Colonic mucosa (tissue), 4 donors: ENCODE results near the gene PLEKHN1. TPM values are rescaled to one million over a fixed set of nuclear protein-coding genes. Genes with fewer than 3 reads are reported as not detected.

ENCODE experiments used
- DNase-seq: peaks from one replicate; pipeline ENCODE4 v3.0.0-alpha.2; 2020
- H3K27ac ChIP-seq: fragments of 200-600 bp; one replicate; pipeline ENCODE4 v1.8.0; 2021
- H3K27me3 ChIP-seq: fragments of 200-600 bp; one replicate; pipeline ENCODE4 v1.8.0; 2021
- H3K36me3 ChIP-seq: fragments of 200-600 bp; one replicate; pipeline ENCODE4 v1.8.0; 2021
- H3K4me1 ChIP-seq: fragments of 200-600 bp; one replicate; pipeline ENCODE4 v1.8.0; 2021; ENCODE audit warnings: mild to moderate bottlenecking
- H3K4me3 ChIP-seq: fragments of 200-600 bp; one replicate; pipeline ENCODE4 v1.8.0; 2021
- H3K9ac ChIP-seq, 2 donors: one replicate each; pipeline ENCODE4 v1.7.0; 2013; ENCODE audit warnings: control low read depth in 2 of 2, low read depth in 2 of 2, low read length in 2 of 2
- H3K9me3 ChIP-seq: fragments of 200-600 bp; one replicate; pipeline ENCODE4 v1.8.0; 2021
- intact Hi-C: fragments of 100-400 bp; cut with DNase I; formaldehyde crosslinking; loops from one replicate; pipeline ENCODE4 v1.14.1; 2022
- total RNA-seq, 2 donors: library from RNA; stranded (reverse); fragmentation: NEBNext Ultra II Directional in 1 of 2; extraction: Animal tissue kit (Norgen Biotek cat#: 25700) in 1 of 2; gene quantifications; one replicate each; pipeline ENCODE4 v1.2.1, GENCODE V29; 2021
- TF ChIP-seq, protein P1 (sequence below): fragments of 200-600 bp; IDR thresholded peaks from one replicate; pipeline ENCODE4 v1.8.0; 2022; ENCODE audit warnings: antibody characterized with exemption, mild to moderate bottlenecking
- donor health status: healthy.
- donor health status: DM: no; HTN: no; CAD: no.
- donor health status: DM: no; HTN: no; CAD: no.

The PLEKHN1 gene
- total RNA-seq, 2 donors from 2014 or later: 0.61 to 0.64 TPM

DNA sequence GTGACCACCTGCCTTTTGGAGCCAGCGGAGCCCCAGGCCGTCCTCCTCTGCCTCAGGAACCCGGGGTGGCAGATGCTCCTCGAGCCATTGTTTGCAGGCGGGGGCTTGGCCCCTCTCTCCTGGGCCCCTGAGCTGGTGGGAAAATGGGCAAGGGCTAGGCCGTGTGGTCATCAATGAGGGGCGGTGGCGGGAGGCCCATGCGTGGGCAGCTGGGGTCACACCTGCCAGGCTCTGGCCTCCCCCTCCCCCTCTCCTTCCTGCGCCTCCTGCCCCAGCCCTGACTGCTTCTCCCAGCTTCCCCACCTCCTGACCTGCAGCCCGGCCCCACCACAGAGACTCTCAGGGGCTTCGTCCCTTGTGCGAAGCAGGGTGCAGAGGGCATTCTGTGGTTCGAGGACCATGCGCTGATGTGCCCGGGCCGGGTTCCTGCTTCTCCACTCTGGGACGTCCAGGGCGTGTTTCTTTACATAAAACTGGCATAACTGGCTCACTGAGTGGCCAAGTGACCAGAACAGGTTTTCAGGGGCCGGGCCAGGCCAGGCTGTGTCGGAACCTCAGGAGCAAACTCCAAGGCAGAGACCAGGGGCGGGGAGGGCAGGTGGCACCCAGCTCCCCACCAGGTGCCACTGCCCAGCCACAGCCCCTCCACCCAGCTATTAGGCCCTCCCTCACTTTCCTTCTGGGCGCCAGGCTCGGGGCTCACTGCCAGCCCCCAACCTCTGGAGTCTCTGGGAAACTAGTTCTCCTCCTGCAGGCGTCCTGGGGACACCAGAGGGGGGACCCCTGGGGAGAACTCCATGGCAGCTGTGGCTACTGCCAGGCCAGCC lies 33.3 kb upstream of the PLEKHN1 start:
- intact Hi-C loops: no loop called here
- TF ChIP-seq, protein P1, sequence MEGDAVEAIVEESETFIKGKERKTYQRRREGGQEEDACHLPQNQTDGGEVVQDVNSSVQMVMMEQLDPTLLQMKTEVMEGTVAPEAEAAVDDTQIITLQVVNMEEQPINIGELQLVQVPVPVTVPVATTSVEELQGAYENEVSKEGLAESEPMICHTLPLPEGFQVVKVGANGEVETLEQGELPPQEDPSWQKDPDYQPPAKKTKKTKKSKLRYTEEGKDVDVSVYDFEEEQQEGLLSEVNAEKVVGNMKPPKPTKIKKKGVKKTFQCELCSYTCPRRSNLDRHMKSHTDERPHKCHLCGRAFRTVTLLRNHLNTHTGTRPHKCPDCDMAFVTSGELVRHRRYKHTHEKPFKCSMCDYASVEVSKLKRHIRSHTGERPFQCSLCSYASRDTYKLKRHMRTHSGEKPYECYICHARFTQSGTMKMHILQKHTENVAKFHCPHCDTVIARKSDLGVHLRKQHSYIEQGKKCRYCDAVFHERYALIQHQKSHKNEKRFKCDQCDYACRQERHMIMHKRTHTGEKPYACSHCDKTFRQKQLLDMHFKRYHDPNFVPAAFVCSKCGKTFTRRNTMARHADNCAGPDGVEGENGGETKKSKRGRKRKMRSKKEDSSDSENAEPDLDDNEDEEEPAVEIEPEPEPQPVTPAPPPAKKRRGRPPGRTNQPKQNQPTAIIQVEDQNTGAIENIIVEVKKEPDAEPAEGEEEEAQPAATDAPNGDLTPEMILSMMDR: no peak
- Histone ChIP-seq H3K27ac (no peak overlapping the region), H3K9me3 (no peaks in the 10 kb centered on the region), H3K9ac (no peak overlapping the region), H3K4me1 (no peaks in the 10 kb centered on the region), H3K27me3 (peaks cover 70% of the 10 kb centered on the region), H3K36me3 (no peaks in the 10 kb centered on the region), H3K4me3 (no peak overlapping the region)
- DNase-seq: no peak

DNA sequence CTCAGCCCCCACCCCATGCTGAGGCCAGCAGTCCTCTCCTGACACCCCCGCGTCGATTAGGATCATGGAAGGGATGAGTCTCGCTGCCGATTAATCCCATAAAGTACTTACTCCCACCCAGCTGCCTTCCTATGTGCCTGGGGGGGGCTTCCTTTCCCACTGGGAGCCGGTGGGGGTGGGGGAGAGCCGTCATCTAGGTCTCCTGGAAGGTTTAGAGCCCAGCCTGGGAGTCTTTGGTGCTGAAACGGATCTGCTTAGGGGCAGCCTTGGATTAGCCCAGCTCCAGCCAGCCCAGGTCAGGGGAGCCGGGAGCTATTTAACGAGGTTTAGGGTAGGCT lies 32.7 kb upstream of the PLEKHN1 start:
- Histone ChIP-seq H3K4me3 (no peak overlapping the region), H3K27ac (no peak overlapping the region), H3K9ac (no peak overlapping the region), H3K27me3 (peaks cover 69% of the 10 kb centered on the region), H3K4me1 (no peaks in the 10 kb centered on the region), H3K36me3 (no peaks in the 10 kb centered on the region), H3K9me3 (no peaks in the 10 kb centered on the region)
- TF ChIP-seq, protein P1: no peak
- DNase-seq: no peak
- intact Hi-C loops: no loop called here

DNA sequence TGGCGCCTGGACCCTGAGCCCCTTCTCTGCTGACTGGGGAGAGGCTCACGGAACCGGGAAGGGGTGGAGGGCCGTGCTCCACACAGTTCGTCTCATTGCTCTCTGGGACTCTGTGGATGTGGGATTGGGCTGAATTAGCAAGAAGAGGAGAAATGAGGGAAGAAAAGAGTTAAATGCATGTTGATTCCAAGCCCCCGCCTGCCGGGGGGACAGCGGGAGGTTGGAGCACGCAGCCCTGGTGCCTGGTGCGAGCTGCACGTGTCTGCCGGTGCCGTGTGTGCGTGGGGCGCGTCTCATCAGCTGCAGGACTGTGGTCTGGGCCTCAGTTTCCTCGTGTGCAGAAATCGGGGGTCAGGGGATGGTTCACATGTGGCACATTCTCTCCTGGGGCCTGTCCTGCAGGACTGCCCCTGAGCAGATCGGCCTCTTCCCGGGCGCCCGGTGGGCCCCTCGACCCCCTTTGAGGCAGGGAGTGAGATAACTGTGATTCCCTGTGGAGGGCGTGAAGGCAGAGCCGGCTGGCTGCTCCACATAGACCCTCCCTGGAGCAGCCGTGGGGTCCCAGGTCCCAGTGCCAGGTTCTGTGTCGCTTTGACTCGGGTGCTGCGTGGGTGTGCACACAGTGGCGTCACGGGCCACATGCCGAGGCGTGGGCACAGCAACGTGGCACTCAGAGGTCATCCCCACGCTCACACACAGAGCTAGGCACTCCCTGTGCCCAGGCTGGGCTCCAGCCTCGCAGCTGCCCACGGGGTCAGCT lies 31.1 kb upstream of the PLEKHN1 start:
- Histone ChIP-seq H3K9me3 (no peaks in the 10 kb centered on the region), H3K4me1 (no peaks in the 10 kb centered on the region), H3K27ac (no peak overlapping the region), H3K36me3 (no peaks in the 10 kb centered on the region), H3K9ac (no peak overlapping the region), H3K27me3 (peaks cover 72% of the 10 kb centered on the region), H3K4me3 (no peak overlapping the region)
- intact Hi-C loops: no loop called here
- TF ChIP-seq, protein P1: no peak
- DNase-seq: no peak

GRCh38 chr1:935751-936231 lies 30.5 kb upstream of the PLEKHN1 start:
- H3K36me3 ChIP-seq: no peaks in the 10 kb centered on the region
- H3K27me3 ChIP-seq: peaks cover 74% of the 10 kb centered on the region
- peaks cover 5% of the 10 kb centered on the region for H3K4me1 ChIP-seq
- TF ChIP-seq, protein P1: no peak
- no peaks in the 10 kb centered on the region for H3K9me3 ChIP-seq
- DNase-seq: no peak
- intact Hi-C loops: no loop called here
- H3K27ac ChIP-seq: no peak overlapping the region
- H3K9ac ChIP-seq: no peak overlapping the region
- H3K4me3 ChIP-seq: no peak overlapping the region

- Histone ChIP-seq H3K4me3 (no peak overlapping the region), H3K9me3 (no peaks in the 10 kb centered on the region), H3K9ac (no peak overlapping the region), H3K27ac (no peak overlapping the region), H3K4me1 (peaks cover 14% of the 10 kb centered on the region), H3K27me3 (peaks cover 75% of the 10 kb centered on the region), H3K36me3 (no peaks in the 10 kb centered on the region)
- no peak for DNase-seq
- intact Hi-C loops: no loop called here
- TF ChIP-seq, protein P1: no peak
Measured at GRCh38 chr1:936348-937264, 29.7 kb upstream of the PLEKHN1 start.
